ENCODE results near the gene ZMYM1. TPM values are rescaled to one million over a fixed set of nuclear protein-coding genes. Genes with fewer than 3 reads are reported as not detected.

Gene ZMYM1
- total and polyA plus RNA-seq, 2 of the 8 experiments (the other 6 are each of a cell fraction or from before 2014, with no cell fraction given) = 10.0 to 41.3 TPM

GRCh38 chr1:35030756-35031446, 48.3 kb upstream of the ZMYM1 start:
- H3K79me1 ChIP-seq (ENCODE audit: low read depth, low read length) = no peaks in the 10 kb centered on the region
- H3K27ac ChIP-seq (ENCODE audit: low read depth, low read length) = no peak overlapping the region; the same call in 1 of the 2 replicates
- peaks cover 5% of the 10 kb centered on the region; the same call in 1 of the 2 replicates for H3K23me2 ChIP-seq (ENCODE audit: low read depth, low read length)
- 0 out of 2 replicates have a peak, but pooled peaks have one; percentile 12 for TF ChIP-seq KDM5A (IDR thresholded peaks at IDR 0.05; ENCODE audit: low read length)
- TF ChIP-seq ATF2 (IDR thresholded peaks at IDR 0.05; ENCODE audit: low read length) = no peak
- peak overlapping the region; percentile 63 to 71 (median 68); a peak in 6 of 7 replicates for H3K9ac ChIP-seq (replicated peaks in 1 of 4; ENCODE audit: extremely low read depth in 1 of 4, low read depth in 3 of 4, low read length in 3 of 4)
- no peak overlapping the region for H3K23ac ChIP-seq (ENCODE audit: insufficient read length)
- peak overlapping the region; percentile 80 to 98 (median 88) for H3K4me3 ChIP-seq (ENCODE audit: extremely low read depth in 1 of 4, insufficient read depth in 2 of 4, low read depth in 3 of 4, low read length in 4 of 4)
- no peak overlapping the region for H4K91ac ChIP-seq (replicated peaks; ENCODE audit: insufficient read length, low read length)
- no peaks in the 10 kb centered on the region for H3K27me3 ChIP-seq (replicated peaks in 1 of 4; ENCODE audit: control insufficient read depth in 3 of 4, extremely low read depth in 1 of 4, insufficient read depth in 3 of 4, low read length in 3 of 4)
- no peak overlapping the region for H2BK12ac ChIP-seq (ENCODE audit: low read depth, low read length)
- H3K56ac ChIP-seq (replicated peaks; ENCODE audit: insufficient read length, low read depth, low read length) = no peak overlapping the region
- peak overlapping the region; percentile 77 to 88 for H3K4me2 ChIP-seq (ENCODE audit: insufficient read depth in 1 of 2, low read depth in 2 of 2, low read length in 2 of 2)
- no peak overlapping the region for H3K14ac ChIP-seq (ENCODE audit: insufficient read length)
- H3K4ac ChIP-seq (replicated peaks; ENCODE audit: insufficient read length, low read depth, low read length) = no peak overlapping the region
- H2BK20ac ChIP-seq (ENCODE audit: low read length) = no peak overlapping the region
- ChIA-PET CTCF (ENCODE audit: partially characterized antibody) (interaction anchor here (0.7 to 1.7 kb wide), 4 partner anchors 11 to 178 kb away, joined by 3 to 4 read pairs (median 4); no protein-coding TSS in a partner anchor), POLR2A (ENCODE audit: partially characterized antibody) (interaction anchor here (0.5 to 1.7 kb wide), 7 partner anchors 9 to 159 kb away, joined by 3 to 6 read pairs (median 3); partner anchors contain the start of gene TMEM35B)
- 0 out of 8 replicates have a peak, but pooled peaks cover 0 to 3% (median 0%) of the 10 kb centered on the region in 4 experiments for H3K36me3 ChIP-seq (ENCODE audit: control insufficient read depth in 2 of 4, insufficient read depth in 4 of 4, low read length in 3 of 4)
- H4K20me1 ChIP-seq (replicated peaks in 1 of 2; ENCODE audit: control insufficient read depth in 1 of 2, insufficient read depth in 2 of 2, low read length in 2 of 2) = peaks cover 0 to 1% of the 10 kb centered on the region in 2 experiments
- H4K8ac ChIP-seq (ENCODE audit: extremely low read depth, insufficient read depth, low read length) = no peak overlapping the region; the same call in 1 of the 2 replicates
- no peak overlapping the region for H4K5ac ChIP-seq (ENCODE audit: insufficient read length, low read depth, low read length)
- no peak overlapping the region; the same call in 1 of the 2 replicates for H2BK5ac ChIP-seq (ENCODE audit: low read depth, low read length)
- H3K4me1 ChIP-seq (replicated peaks in 1 of 4; ENCODE audit: control insufficient read depth in 3 of 4, insufficient read depth in 4 of 4, low read length in 3 of 4) = no peaks in the 10 kb centered on the region
- FAIRE-seq (no peak), DNase-seq (ENCODE audit: low read depth in 1 of 2, low spot score in 2 of 2) (peak in 1 of 2 experiments; percentile 13)
- no peak overlapping the region for H2AK5ac ChIP-seq (ENCODE audit: low read depth, low read length)
- no peak overlapping the region for H2BK120ac ChIP-seq (replicated peaks; ENCODE audit: low read depth, low read length)
- H3K18ac ChIP-seq (ENCODE audit: extremely low read depth, low read length) = no peak overlapping the region
- H3K79me2 ChIP-seq (ENCODE audit: control insufficient read depth in 1 of 2, insufficient read depth in 2 of 2, low read length in 2 of 2) = no peaks in the 10 kb centered on the region
- H2AFZ ChIP-seq (ENCODE audit: low read length) = peak overlapping the region; percentile 95; the same call in 1 of the 2 replicates
- peaks cover 4 to 13% of the 10 kb centered on the region in 2 experiments; a peak in 3 of 4 replicates for H3K9me3 ChIP-seq (ENCODE audit: insufficient read depth in 2 of 2, low read depth in 1 of 2, low read length in 1 of 2)
- no peak overlapping the region for H2BK15ac ChIP-seq (ENCODE audit: low read length)
- WGBS, 2 experiments (ENCODE audit: extremely low coverage in 1 of 2, insufficient coverage in 1 of 2, insufficient read length in 1 of 2, insufficient replicate concordance in 2 of 2, low coverage in 1 of 2, low lambda C conversion rate in 2 of 2, missing lambda C conversion rate in 1 of 2) = 22% methylated on average over 17 of the region's 17 CpGs; no CpG with 5 or more reads in 1 of the 2 experiments
